DMS 273 (cell line): Measurements from ENCODE around the gene MMP28.
"Not testable (repeated sequence)": the region's sequence is repeated elsewhere in the genome, so short reads cannot be mapped to it uniquely, and the experiment has no call there.

Experiments
- DNase-seq: peaks from one replicate; lab custom pipeline; 2025; ENCODE audit not compliant: unreplicated experiment; lab: John Stamatoyannopoulos, UW

The MMP28 gene

GRCh38 chr17:35768797-35769196 is 26.6 kb downstream of the MMP28 start:
- DNase-seq, result no peak

DNA sequence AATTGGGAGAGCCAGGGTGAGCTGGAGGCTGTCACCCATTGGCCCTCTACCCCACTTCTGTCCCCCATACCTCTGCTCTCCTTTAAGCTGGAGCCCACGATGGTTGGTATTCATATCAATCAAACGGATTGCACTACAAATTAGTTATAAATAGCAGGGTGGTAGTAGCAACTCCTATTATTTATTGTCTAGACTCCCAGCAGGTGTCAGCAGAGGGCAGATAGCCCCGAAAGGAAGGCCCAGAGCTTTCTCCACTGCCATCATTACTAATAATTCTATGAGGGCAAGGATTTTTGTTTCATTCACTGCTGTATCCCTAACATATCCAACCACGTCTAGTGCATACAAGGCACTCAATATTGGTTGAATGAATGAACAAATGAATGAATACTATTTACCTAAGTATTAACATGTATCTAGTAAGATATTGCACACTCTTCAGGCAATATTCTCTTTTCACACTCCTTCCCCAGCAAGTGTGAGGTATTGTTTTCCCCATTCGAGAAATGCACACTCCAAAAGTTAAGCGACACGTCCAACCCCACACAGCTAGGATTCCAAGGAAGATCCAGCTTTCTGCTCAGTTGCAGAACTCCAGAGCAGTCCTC is 28.4 kb downstream of the MMP28 start:
- DNase-seq, result peak; percentile 71

DNA sequence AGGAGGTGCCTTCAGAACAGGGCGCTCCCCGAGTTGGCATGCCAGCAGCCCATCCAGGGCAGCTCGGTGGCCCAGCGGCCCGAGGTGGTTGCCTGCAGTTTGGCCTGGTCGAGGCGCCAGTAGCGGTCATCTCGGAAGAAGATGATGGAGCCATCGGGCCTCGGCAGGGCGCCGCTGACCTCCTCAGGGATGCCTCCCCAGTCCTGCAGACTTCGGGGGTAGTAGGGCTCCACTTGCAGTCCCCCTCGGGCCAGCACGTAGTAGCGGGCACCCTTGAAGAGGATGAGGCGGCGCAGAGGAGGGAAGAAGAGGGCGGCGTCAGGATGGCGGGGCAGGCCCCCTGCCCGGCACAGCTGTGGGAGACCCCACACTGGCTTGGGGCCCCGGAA is 29.0 kb downstream of the MMP28 start:
- DNase-seq, result no peak

DNA sequence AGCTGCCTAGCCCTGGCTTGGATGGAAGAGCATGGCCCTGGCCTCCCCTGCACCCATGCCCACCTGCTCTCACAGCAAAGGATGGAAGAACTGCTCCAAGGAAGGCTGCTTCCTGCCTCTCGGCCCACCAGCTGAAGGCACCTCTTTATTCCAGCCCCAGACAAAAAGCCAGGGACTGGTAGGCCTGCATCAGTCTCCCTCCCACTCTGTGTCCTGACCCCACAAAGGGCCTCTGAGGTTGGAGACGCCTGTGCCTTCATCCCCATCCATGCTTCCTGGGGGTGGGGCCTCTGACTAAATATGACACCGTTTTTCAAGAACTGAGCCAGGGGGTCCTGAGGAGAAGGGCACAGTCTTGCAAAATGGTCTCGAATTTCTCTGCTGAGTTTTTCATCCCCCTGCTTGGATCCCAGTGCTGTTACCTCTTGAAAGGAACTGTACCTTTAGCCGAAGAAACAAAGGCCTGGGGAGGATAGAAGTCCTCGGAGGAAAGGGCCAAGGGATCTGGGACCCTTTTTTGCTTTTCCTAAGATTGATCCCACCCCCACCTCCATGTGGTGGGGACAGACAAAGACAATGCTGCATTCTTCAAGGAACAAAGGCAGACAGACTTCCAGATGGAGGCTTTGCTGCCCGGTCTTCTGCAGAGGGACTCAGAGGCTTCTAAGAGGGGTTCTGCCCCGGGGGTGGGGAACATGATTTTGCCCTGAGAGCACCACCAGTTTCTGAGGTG is 29.5 kb downstream of the MMP28 start:
- DNase-seq, result no peak

GRCh38 chr17:35765086-35765710 is 30.2 kb downstream of the MMP28 start:
- no peak for DNase-seq

DNA sequence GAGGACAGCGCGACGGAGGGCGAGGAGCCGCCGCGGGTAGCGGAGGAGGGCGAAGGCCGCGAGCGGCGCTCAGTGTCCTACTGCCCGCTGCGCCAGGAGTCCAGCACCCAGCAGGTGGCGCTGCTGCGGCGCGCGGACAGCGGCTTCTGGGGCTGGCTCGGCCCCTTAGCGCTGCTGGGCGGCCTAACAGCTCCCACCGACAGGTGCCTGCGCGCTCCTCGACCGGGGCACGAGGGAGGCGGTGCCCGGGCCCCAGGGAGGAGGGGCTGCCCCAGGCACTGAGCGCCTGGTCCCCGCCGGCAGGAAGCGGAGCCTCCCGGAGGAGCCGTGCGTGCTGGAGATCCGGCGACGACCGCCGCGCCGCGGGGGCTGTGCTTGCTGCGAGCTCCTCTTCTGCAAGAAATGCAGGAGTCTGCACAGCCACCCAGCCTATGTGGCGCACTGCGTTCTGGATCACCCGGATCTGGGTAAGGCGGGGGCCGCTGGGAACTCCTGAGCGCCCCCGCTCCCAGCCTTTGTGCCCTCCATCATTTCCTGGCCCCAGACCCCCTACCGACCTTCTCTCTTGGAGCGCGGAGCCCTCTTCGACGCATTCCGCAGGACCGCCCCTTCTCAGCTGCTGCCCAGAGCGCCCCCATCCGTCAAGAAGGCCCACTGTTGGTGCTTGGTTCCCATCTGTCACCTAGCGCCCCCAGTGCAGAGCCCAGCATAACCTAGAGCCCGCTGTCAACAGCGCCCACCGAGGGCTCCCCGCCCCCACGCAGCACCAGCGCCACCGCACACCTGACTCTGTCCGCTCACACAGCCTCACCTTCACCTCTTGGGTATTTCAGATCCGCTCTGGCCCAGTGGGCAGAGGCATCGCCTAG is 31.1 kb downstream of the MMP28 start:
- DNase-seq, result peak; percentile 97

GRCh38 chr17:35763767-35764122 is 31.7 kb downstream of the MMP28 start:
- no peak for DNase-seq

DNA sequence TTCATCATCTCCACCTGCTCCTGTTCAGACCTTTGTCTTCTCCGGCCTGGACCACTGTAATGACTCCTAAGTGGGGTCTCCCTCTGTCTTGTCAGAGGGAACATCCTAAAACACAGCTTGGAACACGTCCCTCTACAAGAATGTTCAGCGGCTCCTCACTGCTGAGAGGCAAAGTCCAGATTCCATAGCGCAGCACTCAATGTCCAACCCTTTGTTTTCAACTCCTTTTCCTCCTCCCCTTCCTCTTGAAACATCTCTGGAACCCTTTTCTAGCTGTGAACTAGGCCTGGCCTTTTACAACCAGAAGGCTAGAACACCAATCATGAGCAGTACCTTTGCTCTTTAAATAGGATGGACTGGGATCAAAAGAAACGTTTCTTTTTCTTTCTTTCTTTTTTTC is 33.8 kb downstream of the MMP28 start:
- DNase-seq, result no peak

DNA sequence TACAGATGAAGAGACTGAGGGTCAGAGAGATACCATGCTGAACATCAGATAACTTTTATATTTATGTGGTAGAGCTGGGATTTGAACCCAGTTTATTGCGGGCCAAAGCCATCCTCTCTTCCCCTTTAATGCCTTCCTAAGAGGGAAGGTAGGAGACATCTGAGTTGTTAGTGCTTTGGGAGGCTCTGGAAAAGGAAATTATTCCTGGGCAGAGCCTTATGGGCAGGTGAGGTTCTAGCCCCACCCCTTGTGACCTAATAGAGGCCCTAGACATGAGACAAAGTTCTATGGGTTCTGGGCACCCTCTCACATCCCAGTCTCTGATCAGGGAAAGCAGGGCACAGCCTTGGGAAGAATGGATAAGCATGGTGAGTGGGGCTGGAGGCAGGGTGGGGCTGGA is 34.9 kb downstream of the MMP28 start, which contains the start of gene C17orf50:
Gene C17orf50 (plus strand): TSS at position 301 of the 400 bp plus-strand sequence. CDS start 55 bp downstream, at position 356.
- DNase-seq, result no peak

- no peak for DNase-seq
Observed at GRCh38 chr17:35757243-35757642, 38.2 kb downstream of the MMP28 start.

GRCh38 chr17:35752945-35753764 is 42.3 kb downstream of the MMP28 start, which contains the start of gene GAS2L2:
Gene GAS2L2, minus strand, starts transcription at chr17:35753239. Its CDS starts 389 bp downstream, at chr17:35752850.
- DNase-seq, result no peak

DNA sequence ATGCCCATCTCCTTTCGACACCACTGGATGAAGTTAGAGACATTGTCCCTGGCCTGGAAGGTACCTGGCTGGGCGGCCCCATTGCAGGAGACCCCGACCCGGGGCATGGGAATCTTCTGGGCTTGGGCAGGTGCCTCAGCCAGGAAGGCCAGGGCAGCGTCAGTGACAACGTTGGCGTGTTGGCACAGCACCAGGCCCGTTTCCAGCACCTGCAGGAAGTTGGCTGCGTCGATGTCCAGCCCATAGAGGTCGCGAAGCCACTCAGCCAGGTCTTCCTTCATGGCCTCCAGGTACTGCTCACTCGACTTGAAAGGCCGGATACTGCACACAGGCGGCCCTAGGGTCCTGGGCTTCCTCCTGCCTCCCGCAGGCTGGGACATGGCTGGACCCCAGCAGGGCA is 43.0 kb downstream of the MMP28 start:
- no peak for DNase-seq

GRCh38 chr17:35751541-35751940 is 43.9 kb downstream of the MMP28 start:
- not testable (repeated sequence) for DNase-seq

- peak; percentile 71 for DNase-seq
Observed at GRCh38 chr17:35750526-35751395, 44.7 kb downstream of the MMP28 start.

GRCh38 chr17:35749560-35750412 is 45.7 kb downstream of the MMP28 start:
- DNase-seq, result peak; percentile 51

GRCh38 chr17:35748979-35749378 is 46.5 kb downstream of the MMP28 start:
- no peak for DNase-seq

DNA sequence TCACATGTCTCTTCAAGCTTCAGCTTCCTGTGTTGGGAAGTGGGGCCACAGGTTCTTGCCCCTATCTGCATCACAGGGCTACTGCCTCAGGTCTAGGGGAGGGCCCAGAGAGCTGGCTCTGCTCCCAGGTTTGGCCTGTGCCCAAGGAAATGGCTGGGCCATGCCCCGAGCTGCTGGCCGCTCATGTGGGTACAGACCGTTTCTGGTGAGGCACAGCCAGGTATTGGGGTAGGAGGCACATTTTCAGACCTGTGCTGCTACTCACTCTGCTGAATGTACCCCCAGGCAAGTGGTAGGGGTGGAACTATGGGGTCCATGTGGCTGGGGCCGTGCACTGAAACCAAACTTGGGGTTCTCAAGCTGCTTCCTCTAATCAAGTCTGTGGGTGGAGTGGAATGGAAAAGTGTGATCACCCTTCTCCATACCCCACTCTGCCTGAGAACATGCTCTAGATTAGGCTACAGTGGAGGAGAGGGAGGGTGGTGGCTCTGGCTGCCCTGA is 47.0 kb downstream of the MMP28 start:
- DNase-seq, result peak; percentile 50

- DNase-seq, result peak; percentile 90
Observed at GRCh38 chr17:35747540-35748017, 47.9 kb downstream of the MMP28 start.
